ENCODE measurements around the gene TM4SF1. TPM values are rescaled to one million over a fixed set of nuclear protein-coding genes. Genes with fewer than 3 reads are reported as not detected.

The TM4SF1 gene
- total RNA-seq, 4 donors from 2014 or later = 50.6 to 142 (median 73.8) TPM

DNA sequence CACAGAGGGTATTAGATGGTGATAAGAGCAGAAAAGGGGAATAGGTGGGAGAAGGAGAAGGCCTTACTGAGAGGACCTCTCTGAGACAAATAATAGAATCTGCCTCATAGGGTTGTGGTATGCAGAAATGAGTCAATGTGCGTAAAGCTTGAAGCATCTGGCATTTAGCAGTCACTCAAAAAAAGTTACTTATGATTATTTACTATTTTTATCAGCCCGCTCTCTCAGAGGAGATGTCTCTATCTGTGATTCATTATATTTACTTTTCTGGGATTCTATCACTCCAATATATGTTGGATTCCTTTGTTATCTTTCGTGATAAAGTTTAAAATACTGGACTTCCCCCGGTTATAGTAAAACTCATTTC, 4.6 kb upstream of the TM4SF1 start:
- no peak for TF ChIP-seq CTCF (IDR thresholded peaks at IDR 0.05; ENCODE audit: low read depth)

DNA sequence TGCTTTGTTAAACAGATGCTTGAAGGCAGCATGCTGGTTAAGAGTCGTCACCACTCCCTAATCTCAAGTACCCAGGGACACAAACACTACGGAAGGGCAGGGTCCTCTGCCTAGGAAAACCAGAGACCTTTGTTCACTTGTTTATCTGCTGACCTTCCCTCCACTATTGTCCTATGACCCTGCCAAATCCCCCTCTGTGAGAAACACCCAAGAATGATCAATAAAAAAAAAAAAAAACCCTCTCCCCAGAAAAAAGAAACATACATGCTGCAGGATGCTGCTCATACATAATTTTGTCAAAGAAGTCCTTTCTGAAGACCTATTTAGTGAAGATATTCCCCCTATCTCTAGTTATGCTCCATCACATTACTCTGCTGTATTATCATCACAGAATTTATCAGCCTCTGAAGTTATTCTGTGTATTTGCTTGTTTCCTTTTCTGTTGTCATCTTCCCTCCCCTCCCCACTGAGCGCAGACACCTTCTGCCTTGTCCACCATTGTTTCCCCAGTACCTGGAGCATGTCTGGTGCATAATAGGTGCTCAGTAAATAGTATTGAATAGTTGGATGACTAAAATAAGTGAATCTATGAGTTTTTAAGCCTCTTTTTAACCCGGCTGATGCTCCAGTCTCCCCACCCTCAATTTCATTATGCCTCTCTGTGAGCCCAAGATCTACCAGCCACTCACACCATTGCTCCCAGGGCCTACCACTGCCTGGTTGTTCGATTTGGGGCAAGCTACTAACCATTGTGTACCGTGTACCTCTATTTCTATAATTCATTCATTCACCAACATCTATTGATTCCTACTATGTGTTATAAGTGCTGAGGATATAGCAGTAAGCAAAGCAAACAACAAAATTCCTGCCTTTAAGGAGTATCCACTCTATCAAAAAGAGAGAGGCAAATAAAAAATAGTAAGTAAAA, 4.0 kb upstream of the TM4SF1 start:
- no peak for TF ChIP-seq CTCF (IDR thresholded peaks at IDR 0.05; ENCODE audit: low read depth)

DNA sequence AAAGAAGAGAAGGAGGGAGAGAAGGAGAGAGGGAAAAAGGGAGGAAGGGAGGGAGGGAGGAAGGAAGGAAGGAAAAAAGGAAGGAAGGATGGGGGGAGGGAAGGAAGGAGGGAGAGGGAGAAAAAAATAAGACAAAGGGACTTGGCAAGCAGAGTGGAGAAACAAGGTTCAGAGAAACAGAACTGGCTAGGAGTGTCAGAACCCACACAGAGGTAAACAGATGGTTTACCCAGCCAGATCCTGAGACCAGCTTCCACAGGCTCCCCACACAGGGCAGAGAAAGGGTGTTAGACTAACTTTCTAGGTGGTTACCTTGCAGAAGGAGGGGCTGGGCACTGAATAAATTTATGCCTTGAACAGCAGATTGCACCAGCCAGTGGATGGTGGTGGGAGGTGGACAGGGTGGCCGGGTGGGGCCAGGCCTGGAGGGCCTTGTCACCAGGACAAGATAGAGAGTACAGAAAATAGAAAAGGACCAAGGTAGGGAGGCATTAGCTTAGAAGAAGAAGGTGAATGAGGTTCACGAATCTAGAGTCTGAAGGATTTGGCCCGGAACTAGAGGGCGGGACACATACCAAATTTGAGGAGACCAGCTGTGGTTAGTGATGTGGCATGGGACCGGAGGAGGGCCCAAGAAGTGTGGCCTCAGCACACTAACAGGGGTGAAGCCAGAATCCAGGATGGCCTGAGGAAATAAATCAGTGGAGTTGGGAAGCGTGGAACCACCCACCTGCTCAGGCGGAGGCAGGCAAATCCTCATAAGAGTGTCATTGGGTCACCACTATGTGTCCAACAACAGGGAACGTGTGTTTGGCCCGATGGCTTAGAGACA, 1.2 kb upstream of the TM4SF1 start:
- no peak for TF ChIP-seq CTCF (IDR thresholded peaks at IDR 0.05; ENCODE audit: low read depth)

GRCh38 chr3:149376718-149377407, 586 bp downstream of the TM4SF1 start:
- no peak for TF ChIP-seq CTCF (IDR thresholded peaks at IDR 0.05; ENCODE audit: low read depth)

DNA sequence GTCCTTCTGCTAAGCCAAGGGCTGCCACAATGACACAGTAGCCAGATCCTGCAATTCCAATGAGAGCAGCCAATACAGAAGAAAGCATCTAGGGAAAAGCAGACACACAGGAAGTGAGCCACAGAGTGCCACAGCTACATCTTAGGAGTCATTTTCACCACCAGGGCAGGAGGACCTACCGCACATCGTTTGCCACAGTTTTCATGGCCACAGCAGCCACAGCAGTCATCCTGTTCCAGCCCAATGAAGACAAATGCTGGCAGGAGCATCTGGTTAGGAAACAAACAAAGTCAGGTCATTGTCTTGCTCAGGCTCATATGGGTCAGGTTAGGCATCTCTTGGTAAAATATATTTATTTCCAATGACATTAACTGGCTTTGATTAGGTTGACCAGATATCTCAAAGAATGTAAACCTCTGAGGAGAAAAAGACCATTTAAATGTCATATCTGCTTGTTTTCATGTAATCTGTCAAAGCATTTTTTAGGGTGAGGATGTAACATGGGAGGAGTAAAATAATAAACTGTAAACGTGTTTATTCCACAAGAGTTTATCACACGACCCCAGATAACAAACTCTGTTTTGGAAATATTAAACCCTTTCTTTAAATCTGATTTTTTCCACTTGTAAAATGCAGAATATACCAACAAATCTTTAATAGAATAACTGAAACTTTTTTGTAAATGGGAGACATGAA, 1.8 kb downstream of the TM4SF1 start:
- TF ChIP-seq CTCF (IDR thresholded peaks at IDR 0.05; ENCODE audit: low read depth) = no peak

DNA sequence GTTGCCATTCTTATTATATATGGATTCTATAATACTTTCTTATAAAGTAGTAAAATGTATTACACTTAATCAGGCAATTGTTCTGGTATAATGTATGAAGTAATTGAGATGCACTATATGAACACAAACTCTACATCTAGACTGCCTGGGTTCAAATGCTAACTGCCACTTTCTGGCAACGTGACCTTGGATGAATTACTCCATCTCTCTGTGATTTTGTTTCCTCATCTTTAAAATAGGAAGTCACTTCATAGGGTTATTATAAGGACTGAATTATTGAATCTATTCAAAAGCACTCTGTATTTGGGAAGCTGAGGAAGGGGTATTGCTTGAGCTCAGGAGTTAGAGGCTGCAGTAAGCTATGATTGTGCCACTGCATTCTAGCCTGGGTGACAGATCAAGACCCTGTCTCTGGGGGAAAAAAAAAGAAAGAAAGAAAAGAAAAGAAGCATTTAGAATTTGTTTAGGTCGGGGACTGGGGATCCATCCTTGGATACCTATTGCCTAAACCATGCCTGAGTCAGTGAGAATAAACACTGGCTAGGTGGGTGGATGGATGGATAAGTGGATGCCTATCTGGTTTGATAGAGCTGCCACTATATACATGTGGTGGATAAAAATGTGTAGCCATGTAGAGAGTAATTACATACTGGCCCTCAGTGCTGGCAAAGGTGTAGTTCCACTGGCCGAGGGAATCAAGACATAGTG, 2.5 kb downstream of the TM4SF1 start:
- no peak for TF ChIP-seq CTCF (IDR thresholded peaks at IDR 0.05; ENCODE audit: low read depth)
